GM18511 (cell line): ENCODE results near the gene SORL1-AS1.

Experiments used
- ATAC-seq: cut with Tn5 transposase; IDR thresholded peaks from one replicate; pipeline ENCODE4 v1.9.1; 2021; ENCODE audit warnings: mild to moderate bottlenecking, moderate library complexity; ENCODE audit not compliant: unreplicated experiment

Gene SORL1-AS1

DNA sequence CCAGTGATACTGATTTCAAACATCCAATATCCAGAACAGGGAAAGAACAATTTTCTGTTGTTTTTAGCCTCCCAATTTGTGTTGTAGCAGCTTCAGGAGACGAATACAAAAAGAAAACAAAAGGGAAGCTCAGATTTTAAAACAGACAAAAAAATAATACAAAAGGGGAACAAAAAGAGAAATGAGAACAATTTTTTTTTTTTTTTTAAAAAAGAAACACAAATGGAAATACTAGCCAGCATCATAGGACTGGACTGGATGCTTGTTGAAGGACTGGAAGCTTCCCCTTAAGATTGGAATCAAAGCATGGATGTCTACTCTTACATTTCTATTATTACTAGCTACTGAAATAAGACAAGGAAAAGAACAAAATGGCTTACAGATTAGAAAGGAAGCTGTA lies 47.1 kb downstream of the SORL1-AS1 start:
- ATAC-seq: no peak

DNA sequence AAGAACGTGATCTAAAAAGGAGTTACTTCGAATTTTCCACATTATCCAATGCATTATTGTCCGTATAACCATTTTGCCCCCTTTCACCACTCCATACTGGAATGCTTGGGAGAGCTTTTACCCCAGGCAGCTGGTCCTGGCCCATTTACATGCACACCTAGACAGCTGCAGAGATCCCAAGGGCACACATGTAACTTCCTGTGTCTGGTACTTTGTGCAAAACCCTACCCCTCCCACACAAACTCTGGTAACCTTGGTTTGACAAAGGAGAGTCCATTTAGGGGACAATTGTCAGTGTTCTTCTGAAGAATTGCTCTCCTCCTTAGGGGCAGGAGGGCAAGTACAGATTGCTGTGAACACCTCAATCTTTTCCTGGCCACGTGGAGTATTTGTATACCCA lies 58.0 kb downstream of the SORL1-AS1 start:
- ATAC-seq: no peak

DNA sequence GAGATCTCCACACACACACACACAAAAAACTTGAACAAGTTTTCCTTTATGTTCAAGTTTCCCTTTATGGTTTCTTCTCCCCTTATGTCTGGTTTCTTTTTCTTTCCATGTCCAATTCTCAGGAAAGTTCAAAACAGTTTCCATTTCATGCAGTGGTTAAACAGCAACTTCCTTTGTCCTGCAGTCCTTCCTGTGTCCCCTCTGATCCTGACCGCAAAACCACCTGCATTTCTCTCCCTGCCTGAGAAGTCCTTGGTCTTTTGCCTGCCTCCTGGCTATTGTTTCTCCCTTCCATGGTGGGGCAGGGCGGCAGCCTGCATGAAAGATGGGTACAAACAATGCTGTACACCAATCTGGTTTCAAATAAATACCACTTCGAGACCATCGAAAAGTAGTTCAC lies 58.9 kb downstream of the SORL1-AS1 start:
- ATAC-seq: no peak

DNA sequence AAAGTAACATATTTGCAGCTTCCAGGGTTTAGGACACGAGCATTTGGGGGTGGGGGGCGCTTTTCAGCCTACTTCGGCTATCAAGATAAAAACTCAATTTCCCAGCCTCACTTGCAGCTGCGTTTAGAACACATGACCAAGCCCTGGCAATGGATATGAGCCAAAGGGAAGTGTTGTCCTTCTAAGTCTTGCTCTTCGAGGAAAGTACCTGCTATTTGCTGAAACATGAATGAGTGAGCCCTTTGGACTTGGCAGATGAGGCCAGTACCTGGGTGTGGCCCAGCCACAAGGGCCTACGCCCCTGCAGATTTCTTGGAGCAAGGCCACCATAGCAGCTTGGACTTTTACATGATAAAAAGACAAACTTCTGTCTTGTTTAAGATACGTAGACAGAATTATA lies 60.9 kb downstream of the SORL1-AS1 start:
- ATAC-seq: no peak

DNA sequence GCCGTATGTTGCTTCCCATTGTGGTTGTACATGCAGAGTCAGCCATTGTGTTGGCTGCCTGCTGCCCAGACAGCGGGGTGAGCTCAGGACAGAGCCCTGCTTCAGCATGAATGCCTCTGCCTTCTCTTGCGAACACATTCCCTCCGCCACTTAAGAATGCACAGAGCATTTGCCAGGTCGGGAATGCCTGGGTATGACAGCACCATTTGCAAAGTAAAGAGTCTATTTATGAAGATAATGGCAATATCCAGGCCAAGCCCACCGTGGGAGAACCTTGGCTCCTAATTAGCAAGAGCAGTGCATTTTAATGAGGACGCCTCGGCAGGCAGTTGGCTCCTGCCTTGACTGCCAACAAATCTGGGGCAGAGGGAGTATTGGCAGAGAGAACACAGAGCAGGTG lies 63.1 kb downstream of the SORL1-AS1 start:
- no peak for ATAC-seq
